ENCODE data around the gene REEP6.

- TF ChIP-seq RFX5 (IDR thresholded peaks at IDR 0.05; ENCODE audit: low read length), result no peak
- no peak for TF ChIP-seq REST (IDR thresholded peaks at IDR 0.05; ENCODE audit: low read depth, low read length)
- TF ChIP-seq PBX3 (IDR thresholded peaks at IDR 0.05), result no peak
- no peak for TF ChIP-seq NFIC (IDR thresholded peaks at IDR 0.05; ENCODE audit: borderline replicate concordance)
- no peak for TF ChIP-seq CTCF (IDR thresholded peaks at IDR 0.05)
These were observed 24.3 kb upstream of the REEP6 start for GRCh38 chr19:1466461-1467214.

All from SK-N-SH (cell line).